Stimulated activated naive CD8-positive, alpha-beta T cell treated with anti-CD3 and anti-CD28 coated beads, Interleukin-15, amount 100 ng/mL, for 72 hours (primary cell): ENCODE results near the gene SERPINH1.
A peak's percentile ranks its signal among the peaks of the same experiment; 100 is the strongest.

Source experiments
- ATAC-seq: fragments of 150-1000 bp; cut with Tn5 transposase; 2 replicates; pipeline ENCODE4 v1.10.0; 2021; ENCODE audit warnings: mild to moderate bottlenecking, moderate library complexity
- DNase-seq, 2 donors: peaks; one replicate each; pipeline ENCODE4 v3.0.0; 2021 to 2022
- H3K27ac Mint-ChIP-seq, 2 donors: one replicate each; pipeline ENCODE4 v1.8.0; 2022; ENCODE audit warnings: mild to moderate bottlenecking in 2 of 2, mixed read lengths in 2 of 2, moderate library complexity in 2 of 2
- H3K27me3 Mint-ChIP-seq: one replicate; pipeline ENCODE4 v1.8.0; 2022; ENCODE audit warnings: mixed read lengths
- H3K4me1 Mint-ChIP-seq: one replicate; pipeline ENCODE4 v1.8.0; 2022; ENCODE audit warnings: mild to moderate bottlenecking, mixed read lengths
- H3K4me3 Mint-ChIP-seq, 2 donors: one replicate each; pipeline ENCODE4 v1.8.0; 2022; ENCODE audit warnings: mild to moderate bottlenecking in 2 of 2, mixed read lengths in 2 of 2, moderate library complexity in 1 of 2
- H3K9me3 Mint-ChIP-seq, 2 donors: one replicate each; pipeline ENCODE4 v1.8.0; 2022; ENCODE audit warnings: mixed read lengths in 2 of 2

SERPINH1 gene

GRCh38 chr11:75562048-75562835 lies at the start of gene SERPINH1:
Gene SERPINH1 (plus strand): TSS chr11:75562253. CDS start chr11:75566350, 4,097 bp downstream.
- peaks cover 51% of the 10 kb centered on the region for H3K4me1 Mint-ChIP-seq

GRCh38 chr11:75513250-75513649 lies 48.8 kb upstream of the SERPINH1 start:
- no peak for DNase-seq
- H3K27me3 Mint-ChIP-seq: no peaks in the 10 kb centered on the region
- H3K4me3 Mint-ChIP-seq: no peak overlapping the region
- H3K27ac Mint-ChIP-seq: peak overlapping the region in 1 of 2 donors; percentile 3
- ATAC-seq: no peak
- peaks cover 27% of the 10 kb centered on the region for H3K4me1 Mint-ChIP-seq
- H3K9me3 Mint-ChIP-seq: no peaks in the 10 kb centered on the region

More at GRCh38 chr11:75562048-75562835, at the start of gene SERPINH1:
- peak within 1 kb of the TSS; percentile 92 to 97 for H3K27ac Mint-ChIP-seq
- peak; percentile 90 for ATAC-seq
- no peaks in the 10 kb centered on the region for H3K9me3 Mint-ChIP-seq
- peak; percentile 60 to 79 for DNase-seq
- no peaks in the 10 kb centered on the region for H3K27me3 Mint-ChIP-seq
- H3K4me3 Mint-ChIP-seq: peak within 1 kb of the TSS; percentile 90 to 92

- no peaks in the 10 kb centered on the region for H3K9me3 Mint-ChIP-seq
- DNase-seq (no peak), ATAC-seq (no peak)
- no peaks in the 10 kb centered on the region for H3K27me3 Mint-ChIP-seq
- H3K27ac Mint-ChIP-seq: no peak overlapping the region
- H3K4me3 Mint-ChIP-seq: no peak overlapping the region
- H3K4me1 Mint-ChIP-seq: peaks cover 20% of the 10 kb centered on the region
Observed at GRCh38 chr11:75514596-75514995, 47.5 kb upstream of the SERPINH1 start.

GRCh38 chr11:75516140-75516539 lies 45.9 kb upstream of the SERPINH1 start:
- Mint-ChIP-seq H3K27ac (no peak overlapping the region), H3K4me1 (peaks cover 20% of the 10 kb centered on the region), H3K9me3 (no peaks in the 10 kb centered on the region), H3K4me3 (no peak overlapping the region), H3K27me3 (no peaks in the 10 kb centered on the region)
- DNase-seq (no peak), ATAC-seq (no peak)

GRCh38 chr11:75516886-75517285 lies 45.2 kb upstream of the SERPINH1 start:
- Mint-ChIP-seq H3K9me3 (no peaks in the 10 kb centered on the region), H3K27ac (no peak overlapping the region), H3K4me1 (peaks cover 20% of the 10 kb centered on the region), H3K4me3 (no peak overlapping the region), H3K27me3 (no peaks in the 10 kb centered on the region)
- no peak for ATAC-seq
- no peak for DNase-seq

- Mint-ChIP-seq H3K4me3 (no peak overlapping the region), H3K9me3 (no peaks in the 10 kb centered on the region), H3K4me1 (peaks cover 20% of the 10 kb centered on the region), H3K27ac (no peak overlapping the region), H3K27me3 (no peaks in the 10 kb centered on the region)
- ATAC-seq (no peak), DNase-seq (no peak)
Observed at GRCh38 chr11:75518204-75518549, 43.9 kb upstream of the SERPINH1 start.

GRCh38 chr11:75518771-75519653 lies 43.0 kb upstream of the SERPINH1 start:
- Mint-ChIP-seq H3K27me3 (peaks cover 1% of the 10 kb centered on the region), H3K4me1 (peaks cover 27% of the 10 kb centered on the region), H3K4me3 (no peak overlapping the region), H3K9me3 (no peaks in the 10 kb centered on the region), H3K27ac (no peak overlapping the region)
- no peak for DNase-seq
- ATAC-seq: no peak

- no peak for ATAC-seq
- Mint-ChIP-seq H3K4me1 (peaks cover 32% of the 10 kb centered on the region), H3K27ac (no peak overlapping the region)
Observed at GRCh38 chr11:75520688-75521087, 41.4 kb upstream of the SERPINH1 start.

GRCh38 chr11:75522286-75523044 lies 39.6 kb upstream of the SERPINH1 start:
- peaks cover 23% of the 10 kb centered on the region for H3K4me1 Mint-ChIP-seq
- no peak for ATAC-seq
- H3K9me3 Mint-ChIP-seq: no peaks in the 10 kb centered on the region

More at GRCh38 chr11:75520688-75521087, 41.4 kb upstream of the SERPINH1 start:
- no peak for DNase-seq
- Mint-ChIP-seq H3K9me3 (no peaks in the 10 kb centered on the region), H3K4me3 (no peak overlapping the region), H3K27me3 (peaks cover 9% of the 10 kb centered on the region)

GRCh38 chr11:75523189-75523588 lies 38.9 kb upstream of the SERPINH1 start:
- Mint-ChIP-seq H3K4me1 (peaks cover 17% of the 10 kb centered on the region), H3K27ac (no peak overlapping the region), H3K27me3 (peaks cover 9% of the 10 kb centered on the region), H3K9me3 (no peaks in the 10 kb centered on the region), H3K4me3 (no peak overlapping the region)
- ATAC-seq (no peak), DNase-seq (no peak)

More at GRCh38 chr11:75522286-75523044, 39.6 kb upstream of the SERPINH1 start:
- Mint-ChIP-seq H3K4me3 (no peak overlapping the region), H3K27ac (no peak overlapping the region), H3K27me3 (peaks cover 9% of the 10 kb centered on the region)
- no peak for DNase-seq

- peaks cover 17% of the 10 kb centered on the region for H3K4me1 Mint-ChIP-seq
- no peaks in the 10 kb centered on the region for H3K9me3 Mint-ChIP-seq
- peak overlapping the region in 1 of 2 donors; percentile 84 for H3K27ac Mint-ChIP-seq
- ATAC-seq (no peak), DNase-seq (peak in 1 of 2 donors; percentile 18)
- peaks cover 9% of the 10 kb centered on the region for H3K27me3 Mint-ChIP-seq
- H3K4me3 Mint-ChIP-seq: peak overlapping the region; percentile 62 to 65
Observed at GRCh38 chr11:75523811-75524664, 38.0 kb upstream of the SERPINH1 start.

GRCh38 chr11:75524665-75525432 lies 37.2 kb upstream of the SERPINH1 start:
- no peak overlapping the region for H3K27ac Mint-ChIP-seq
- H3K4me3 Mint-ChIP-seq: peak overlapping the region; percentile 62 to 65
- no peaks in the 10 kb centered on the region for H3K9me3 Mint-ChIP-seq
- peaks cover 9% of the 10 kb centered on the region for H3K27me3 Mint-ChIP-seq
- DNase-seq (peak; percentile 33 to 37), ATAC-seq (peak; percentile 27)
- H3K4me1 Mint-ChIP-seq: peaks cover 17% of the 10 kb centered on the region

GRCh38 chr11:75525433-75526191 lies 36.4 kb upstream of the SERPINH1 start, which contains the start of gene GDPD5:
Gene GDPD5 (minus strand): TSS chr11:75525941. CDS start chr11:75477735, 48,206 bp downstream.
- no peaks in the 10 kb centered on the region for H3K9me3 Mint-ChIP-seq
- H3K27me3 Mint-ChIP-seq: peaks cover 9% of the 10 kb centered on the region
- peaks cover 17% of the 10 kb centered on the region for H3K4me1 Mint-ChIP-seq
- ATAC-seq (peak; percentile 86), DNase-seq (peak; percentile 87 to 90)
- no peak within 1 kb of the TSS for H3K27ac Mint-ChIP-seq
- peak within 1 kb of the TSS; percentile 81 to 84 for H3K4me3 Mint-ChIP-seq
